Panc1 (cell line): ENCODE data around the gene FOXP2.
"Not testable (repeated sequence)": the region's sequence is repeated elsewhere in the genome, so short reads cannot be mapped to it uniquely, and the experiment has no call there.

Source experiments
- CTCF ChIP-seq: fragments of 450-650 bp; IDR thresholded peaks from 2 replicates; pipeline ENCODE4 v1.5.1; 2017; ENCODE audit warnings: mild to moderate bottlenecking
- POLR2AphosphoS5 ChIP-seq: IDR thresholded peaks from 2 replicates; pipeline ENCODE4 v1.6.1; 2012; ENCODE audit warnings: mild to moderate bottlenecking, low read depth, low read length, moderate library complexity
- REST ChIP-seq, 2 experiments: IDR thresholded peaks; 2 replicates each; pipeline ENCODE4 v1.6.1; 2011 to 2012; ENCODE audit warnings: low read depth in 2 of 2, control low read depth in 1 of 2, low read length in 1 of 2, mild to moderate bottlenecking in 1 of 2, moderate library complexity in 1 of 2; ENCODE audit not compliant: insufficient read depth in 1 of 2
- SIN3A ChIP-seq: IDR thresholded peaks from 2 replicates; pipeline ENCODE4 v1.6.1; 2012; ENCODE audit warnings: low read depth, mild to moderate bottlenecking, low read length, moderate library complexity, borderline replicate concordance; ENCODE audit not compliant: insufficient read depth

- not testable (repeated sequence) for TF ChIP-seq CTCF; POLR2AphosphoS5; REST (IDR thresholded peaks at IDR 0.05; ENCODE audit: insufficient read depth in 1 of 2, low read depth in 2 of 2, low read length in 1 of 2); SIN3A
Observed at GRCh38 chr7:114383946-114384345, 30.7 kb upstream of the FOXP2 start.
